Adrenal gland (tissue), 5 donors: ENCODE data around the gene ARMC9.

Experiments
- CTCF ChIP-seq, 6 experiments: fragments of 450-650 bp in 4 of 6; fragments of 200-600 bp in 2 of 6; sonication (generic) in 1 of 6; IDR thresholded peaks; 1 replicate in 5 of 6; 2 replicates in 1 of 6; pipeline versions ENCODE4 v1.5.1 to v1.8.0; 2016 to 2021; ENCODE audit warnings: antibody characterized with exemption in 6 of 6, mild to moderate bottlenecking in 2 of 6, moderate library complexity in 1 of 6
- POLR2A ChIP-seq, 2 donors: fragments of 450-650 bp; IDR thresholded peaks; one replicate each; pipeline ENCODE4 v1.6.1; 2017; ENCODE audit warnings: antibody characterized with exemption in 2 of 2, mild to moderate bottlenecking in 2 of 2, moderate library complexity in 1 of 2
- donor health status: DM: no; HTN: no; CAD: no.

DNA sequence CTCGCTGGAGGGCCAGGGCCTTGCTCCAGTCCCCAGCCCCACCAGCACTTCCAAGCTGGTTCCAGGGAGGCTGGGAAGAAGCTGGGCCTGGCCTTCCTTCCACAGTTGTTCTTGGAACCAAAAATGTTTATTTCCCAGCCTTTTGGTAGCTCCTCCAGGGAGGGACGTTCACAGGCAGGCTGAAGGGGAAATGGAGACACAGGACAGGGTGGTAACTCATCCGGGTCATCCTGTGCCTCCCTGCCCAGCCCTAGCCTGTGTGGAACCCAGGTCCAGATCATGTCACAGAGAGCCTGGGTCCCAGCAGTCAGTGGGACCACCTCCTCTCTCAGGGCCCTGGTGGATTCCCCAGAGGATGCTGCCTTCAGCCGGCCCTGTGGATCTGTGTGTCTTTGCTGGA is 12.5 kb upstream of the ARMC9 start:
- TF ChIP-seq POLR2A (IDR thresholded peaks at IDR 0.05) (no peak), CTCF (IDR thresholded peaks at IDR 0.05) (no peak)
